SU-DHL-6 (cell line): ENCODE measurements around the gene HOXC6.

Experiments
- H2AFZ ChIP-seq: fragments of 200-600 bp; sonication (generic); 2 replicates; pipeline ENCODE4 v1.6.1; 2014; ENCODE audit warnings: low read depth, mild to moderate bottlenecking, moderate library complexity, mixed read lengths, antibody characterized with exemption, low read length; ENCODE audit not compliant: severe bottlenecking
- H3F3A ChIP-seq: fragments of 200-600 bp; shearing (Covaris generic); 2 replicates; pipeline ENCODE4 v1.6.0; 2016; ENCODE audit warnings: antibody characterized with exemption, mild to moderate bottlenecking; ENCODE audit not compliant: insufficient read depth
- H3K27ac ChIP-seq: fragments of 200-600 bp; sonication (generic); 2 replicates; pipeline ENCODE4 v1.5.1; 2016; ENCODE audit warnings: low read depth, mild to moderate bottlenecking, low read length, moderate library complexity, mixed read lengths
- H3K27me3 ChIP-seq: fragments of 200-600 bp; sonication (generic), shearing (Covaris generic); 2 replicates; pipeline ENCODE4 v1.6.0; 2014; ENCODE audit warnings: mild to moderate bottlenecking, low read length
- H3K36me3 ChIP-seq: fragments of 200-600 bp; sonication (generic); 2 replicates; pipeline ENCODE4 v1.6.1; 2014; ENCODE audit warnings: mild to moderate bottlenecking, low read length, mixed read lengths
- H3K4me2 ChIP-seq: fragments of 300-600, 200-600 bp; shearing (Covaris generic), sonication (generic); 2 replicates; pipeline ENCODE4 v1.6.0; 2014; ENCODE audit warnings: low read length, low read depth, mild to moderate bottlenecking; ENCODE audit not compliant: poor library complexity, severe bottlenecking
- H3K4me3 ChIP-seq: fragments of 200-600 bp; sonication (generic); 2 replicates; pipeline ENCODE4 v1.5.1; 2014; ENCODE audit warnings: antibody characterized with exemption, low read length, mild to moderate bottlenecking, mixed read lengths; ENCODE audit not compliant: insufficient read depth, poor library complexity, severe bottlenecking
- H3K79me2 ChIP-seq: fragments of 200-600 bp; sonication (generic); 2 replicates; pipeline ENCODE4 v1.6.1; 2014; ENCODE audit warnings: mild to moderate bottlenecking, low read length, moderate library complexity; ENCODE audit not compliant: insufficient read depth
- H3K9ac ChIP-seq: fragments of 200-600 bp; sonication (generic); 2 replicates; pipeline ENCODE4 v1.7.0; 2014; ENCODE audit warnings: mild to moderate bottlenecking, low read length
- H3K9me2 ChIP-seq: fragments of 200-600 bp; sonication (generic); replicated peaks from 2 replicates; pipeline ENCODE4 v1.6.1; 2014; ENCODE audit warnings: low read length; ENCODE audit not compliant: insufficient read depth
- H3K9me3 ChIP-seq: fragments of 200-600 bp; sonication (generic); 2 replicates; pipeline ENCODE4 v1.6.1; 2014; ENCODE audit warnings: low read length, mixed read lengths; ENCODE audit not compliant: insufficient read depth
- H4K20me1 ChIP-seq: fragments of 200-600 bp; sonication (generic); 2 replicates; pipeline ENCODE4 v1.6.1; 2014; ENCODE audit warnings: low read depth, mild to moderate bottlenecking, antibody characterized with exemption, low read length, moderate library complexity, mixed read lengths
- EZH2phosphoT487 ChIP-seq: fragments of 200-600 bp; sonication (generic), shearing (Covaris generic); conservative IDR thresholded peaks from 2 replicates; pipeline ENCODE4 v1.6.1; 2018; ENCODE audit warnings: mild to moderate bottlenecking, antibody characterized with exemption, low read length, moderate library complexity, mixed read lengths
- TF ChIP-seq, protein P1 (sequence below): fragments of 200-600 bp; sonication (generic); IDR thresholded peaks from one replicate; pipeline ENCODE4 v1.5.1; 2017; ENCODE audit warnings: antibody characterized with exemption, mild to moderate bottlenecking, low read length, moderate library complexity; ENCODE audit not compliant: insufficient read depth, poor library complexity, severe bottlenecking

Gene HOXC6

DNA sequence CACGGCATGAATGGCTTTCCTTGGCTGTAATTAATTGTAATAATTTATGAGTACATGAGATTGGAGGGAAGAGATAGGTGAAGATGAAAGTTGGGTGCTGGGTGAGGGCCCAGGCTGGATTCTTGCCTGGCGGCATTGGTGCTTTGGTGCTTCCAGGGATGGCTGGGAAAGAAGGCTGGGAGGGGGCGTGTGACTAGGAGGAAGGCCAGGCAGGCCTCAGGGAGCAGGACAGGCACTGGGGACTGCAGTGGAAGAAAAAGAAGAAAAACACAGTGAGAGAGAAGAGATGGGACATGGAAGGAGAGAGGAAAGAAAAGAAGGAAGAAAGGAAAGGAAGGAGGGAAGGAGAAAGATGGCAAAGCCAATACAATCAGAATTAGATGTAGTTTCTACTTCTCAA lies 24.6 kb upstream of the HOXC6 start:
- Histone ChIP-seq H3K27ac (no peak overlapping the region), H2AFZ (no peak overlapping the region)

DNA sequence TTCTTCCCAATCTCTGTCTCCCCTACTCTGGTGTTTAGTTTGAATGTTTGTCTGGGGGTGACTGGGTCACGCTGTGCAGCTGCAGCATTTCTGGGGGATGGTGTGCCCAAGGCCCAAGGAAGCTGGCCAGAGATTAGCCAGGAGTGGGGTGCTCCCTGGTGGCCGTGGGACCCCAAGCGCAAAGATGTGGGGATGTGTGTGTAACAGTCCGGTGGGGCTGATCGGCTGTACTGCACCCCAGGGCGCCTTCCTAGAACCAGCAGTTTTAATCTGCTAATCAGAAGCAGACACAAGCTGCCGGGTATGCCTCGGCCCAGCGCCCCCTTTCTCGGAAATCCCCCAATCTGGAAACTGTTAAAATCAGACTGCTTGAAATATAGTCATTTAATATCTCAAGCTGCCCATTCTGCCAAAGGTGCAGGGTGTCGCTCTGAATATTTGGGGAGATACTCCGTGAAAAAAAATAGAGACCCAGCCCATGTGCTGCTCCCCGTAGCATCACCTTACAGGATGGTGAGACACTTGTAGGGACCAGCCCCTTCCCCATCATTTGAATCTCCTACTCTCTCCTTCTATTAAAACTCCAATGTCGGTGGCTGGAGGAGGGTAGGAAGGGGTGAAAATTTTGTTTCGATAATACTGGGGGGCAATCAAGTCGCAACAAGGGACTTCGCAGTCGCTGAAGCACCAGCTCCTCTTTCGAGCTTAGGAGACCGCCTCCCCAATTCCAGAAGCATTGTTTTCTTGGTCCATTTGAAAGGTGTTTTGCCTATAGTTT lies 24.0 kb upstream of the HOXC6 start:
- Histone ChIP-seq H3K9ac (no peak overlapping the region), H3K79me2 (no peaks in the 10 kb centered on the region), H4K20me1 (no peaks in the 10 kb centered on the region), H3K9me3 (no peaks in the 10 kb centered on the region), H3K27me3 (no peaks in the 10 kb centered on the region), H3K36me3 (no peaks in the 10 kb centered on the region), H3K9me2 (no peaks in the 10 kb centered on the region), H3K4me3 (no peak overlapping the region), H2AFZ (no peak overlapping the region), H3K27ac (no peak overlapping the region), H3F3A (no peaks in the 10 kb centered on the region), H3K4me2 (no peak overlapping the region)
- TF ChIP-seq, protein P1, sequence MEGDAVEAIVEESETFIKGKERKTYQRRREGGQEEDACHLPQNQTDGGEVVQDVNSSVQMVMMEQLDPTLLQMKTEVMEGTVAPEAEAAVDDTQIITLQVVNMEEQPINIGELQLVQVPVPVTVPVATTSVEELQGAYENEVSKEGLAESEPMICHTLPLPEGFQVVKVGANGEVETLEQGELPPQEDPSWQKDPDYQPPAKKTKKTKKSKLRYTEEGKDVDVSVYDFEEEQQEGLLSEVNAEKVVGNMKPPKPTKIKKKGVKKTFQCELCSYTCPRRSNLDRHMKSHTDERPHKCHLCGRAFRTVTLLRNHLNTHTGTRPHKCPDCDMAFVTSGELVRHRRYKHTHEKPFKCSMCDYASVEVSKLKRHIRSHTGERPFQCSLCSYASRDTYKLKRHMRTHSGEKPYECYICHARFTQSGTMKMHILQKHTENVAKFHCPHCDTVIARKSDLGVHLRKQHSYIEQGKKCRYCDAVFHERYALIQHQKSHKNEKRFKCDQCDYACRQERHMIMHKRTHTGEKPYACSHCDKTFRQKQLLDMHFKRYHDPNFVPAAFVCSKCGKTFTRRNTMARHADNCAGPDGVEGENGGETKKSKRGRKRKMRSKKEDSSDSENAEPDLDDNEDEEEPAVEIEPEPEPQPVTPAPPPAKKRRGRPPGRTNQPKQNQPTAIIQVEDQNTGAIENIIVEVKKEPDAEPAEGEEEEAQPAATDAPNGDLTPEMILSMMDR, result no peak
- no peak for TF ChIP-seq EZH2phosphoT487

More for the DNA sequence above, 24.6 kb upstream of the HOXC6 start:
- Histone ChIP-seq H3K9ac (no peak overlapping the region), H3K79me2 (no peaks in the 10 kb centered on the region), H3F3A (no peaks in the 10 kb centered on the region), H3K36me3 (no peaks in the 10 kb centered on the region), H3K9me3 (no peaks in the 10 kb centered on the region), H3K4me3 (no peak overlapping the region), H3K4me2 (no peak overlapping the region), H3K9me2 (no peaks in the 10 kb centered on the region), H3K27me3 (no peaks in the 10 kb centered on the region), H4K20me1 (no peaks in the 10 kb centered on the region)
- TF ChIP-seq, protein P1, result no peak
- no peak for TF ChIP-seq EZH2phosphoT487

DNA sequence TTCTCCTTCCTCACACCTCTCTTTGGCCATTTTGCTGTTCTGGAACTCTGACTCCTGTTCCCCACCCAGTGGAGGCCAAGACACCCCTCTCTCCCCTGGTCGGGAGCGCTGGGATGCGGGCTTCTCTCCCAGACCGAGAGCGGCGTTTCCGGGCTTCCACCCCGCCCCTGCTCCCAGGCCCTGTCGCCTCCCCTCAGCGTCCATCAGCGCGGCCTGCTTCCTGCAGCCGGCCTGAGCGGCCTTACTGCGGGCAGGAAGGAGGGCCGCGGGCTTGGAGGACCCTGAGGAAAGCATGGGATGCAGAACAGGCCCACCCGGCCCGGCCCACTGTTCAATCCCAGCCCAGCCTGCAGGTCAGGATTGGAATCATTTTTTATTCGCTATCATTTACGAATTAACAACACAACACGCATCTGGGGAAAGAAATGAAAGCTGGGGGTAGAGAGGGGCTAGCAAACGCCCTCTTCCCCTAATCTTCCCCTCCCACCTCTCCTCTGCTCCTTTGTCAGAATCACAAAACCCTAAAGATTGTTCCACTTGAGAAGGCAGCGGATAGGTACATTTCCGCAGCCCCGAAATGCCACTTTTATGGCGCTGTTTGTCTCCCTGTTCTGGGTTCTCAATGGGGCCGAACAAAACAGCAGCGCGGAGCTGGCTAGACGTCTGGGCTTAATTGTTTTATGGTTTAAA lies 23.3 kb upstream of the HOXC6 start:
- H3F3A ChIP-seq, result no peaks in the 10 kb centered on the region
- no peak overlapping the region for H3K4me3 ChIP-seq
- no peak overlapping the region for H2AFZ ChIP-seq
- no peaks in the 10 kb centered on the region for H3K9me2 ChIP-seq
- no peaks in the 10 kb centered on the region for H3K9me3 ChIP-seq
- H3K27me3 ChIP-seq, result no peaks in the 10 kb centered on the region
- no peak overlapping the region for H3K9ac ChIP-seq
- no peak overlapping the region for H3K4me2 ChIP-seq
- no peak overlapping the region for H3K27ac ChIP-seq
- H3K36me3 ChIP-seq, result no peaks in the 10 kb centered on the region
- no peaks in the 10 kb centered on the region for H3K79me2 ChIP-seq
- no peak for TF ChIP-seq EZH2phosphoT487
- TF ChIP-seq, protein P1, result no peak
- no peaks in the 10 kb centered on the region for H4K20me1 ChIP-seq
